GM12873 (cell line): Measurements from ENCODE around the gene EYS.
A peak's percentile ranks its signal among the peaks of the same experiment; 100 is the strongest.

Experiments used
- CTCF ChIP-seq: IDR thresholded peaks from 2 replicates; pipeline ENCODE4 v1.5.1; 2012; ENCODE audit warnings: low read depth, mild to moderate bottlenecking, moderate library complexity, low read length, control low read depth; ENCODE audit not compliant: insufficient read depth; ENCODE audit errors: missing control alignments

Gene EYS

DNA sequence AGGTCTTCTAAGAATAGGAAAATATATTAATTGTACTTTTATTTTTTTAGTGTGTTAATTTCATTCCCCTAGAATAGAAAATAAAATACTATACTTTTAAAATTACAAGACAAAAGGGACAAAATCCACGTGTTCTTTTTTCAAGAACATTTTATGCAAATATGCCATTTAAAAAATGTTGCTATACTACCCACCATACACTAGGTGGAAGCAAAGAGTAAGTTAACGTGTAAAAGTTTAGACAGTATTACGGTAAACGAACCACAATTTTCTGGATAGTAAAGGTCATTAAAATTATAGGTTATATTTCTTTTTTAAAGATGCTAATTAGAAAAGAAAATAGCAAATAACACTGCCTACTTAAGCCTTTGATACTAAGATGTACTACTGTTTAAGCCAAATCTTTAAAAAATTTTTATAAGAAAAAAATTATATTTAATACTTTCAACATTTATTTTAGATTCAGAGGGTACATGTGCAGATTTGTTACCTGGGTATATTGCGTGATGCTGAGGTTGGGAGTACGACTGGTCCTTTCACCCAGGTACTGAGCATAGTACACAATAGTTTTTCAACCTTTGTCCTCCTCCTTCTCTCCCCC, 1783.8 kb downstream of the EYS start:
- peak; percentile 47 for TF ChIP-seq CTCF

DNA sequence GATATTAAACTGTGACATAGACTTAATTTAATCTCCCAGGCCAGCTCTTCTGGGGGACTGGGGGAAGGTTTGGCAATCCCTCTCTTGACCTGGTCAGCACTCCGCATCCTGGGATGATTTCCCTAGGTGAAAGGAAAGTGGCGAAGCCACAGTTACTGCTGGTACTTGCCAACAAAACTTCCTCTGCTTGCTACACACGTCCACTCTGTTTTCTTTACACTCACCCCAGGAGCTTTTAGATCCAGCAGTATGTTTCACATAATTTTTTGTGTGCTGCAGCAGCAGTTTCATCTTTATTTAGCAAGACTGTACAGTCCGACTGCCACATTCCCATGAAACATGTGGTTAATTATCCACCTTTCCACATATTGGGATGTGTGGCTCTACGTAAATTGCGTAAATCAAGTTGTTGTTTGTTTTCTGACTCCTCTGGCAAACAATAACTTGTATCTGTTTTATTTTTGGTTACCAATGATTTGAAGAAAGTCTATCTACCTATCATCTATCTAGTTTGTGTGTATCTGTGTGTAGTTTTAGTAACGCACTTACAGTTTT, 1787.4 kb downstream of the EYS start:
- no peak for TF ChIP-seq CTCF

DNA sequence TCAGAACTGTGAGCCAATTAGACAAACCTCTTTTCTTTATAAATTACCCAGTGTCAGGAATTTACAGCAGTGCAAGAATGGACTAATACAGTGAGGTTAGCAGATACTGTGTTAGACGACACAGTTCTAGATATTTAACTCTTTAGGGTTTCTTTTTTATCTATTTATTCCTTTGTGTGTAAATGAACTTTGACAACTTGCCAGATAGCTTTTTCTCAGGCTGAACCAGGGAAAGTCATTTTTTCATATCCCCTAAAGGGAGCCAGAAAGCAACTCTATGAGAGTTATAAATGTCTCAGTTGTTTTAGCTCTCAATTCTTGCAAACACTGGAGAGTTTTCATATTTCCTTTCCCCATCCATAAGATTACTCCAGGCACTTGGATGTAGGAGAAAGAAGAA, 1794.1 kb downstream of the EYS start:
- TF ChIP-seq CTCF = no peak

DNA sequence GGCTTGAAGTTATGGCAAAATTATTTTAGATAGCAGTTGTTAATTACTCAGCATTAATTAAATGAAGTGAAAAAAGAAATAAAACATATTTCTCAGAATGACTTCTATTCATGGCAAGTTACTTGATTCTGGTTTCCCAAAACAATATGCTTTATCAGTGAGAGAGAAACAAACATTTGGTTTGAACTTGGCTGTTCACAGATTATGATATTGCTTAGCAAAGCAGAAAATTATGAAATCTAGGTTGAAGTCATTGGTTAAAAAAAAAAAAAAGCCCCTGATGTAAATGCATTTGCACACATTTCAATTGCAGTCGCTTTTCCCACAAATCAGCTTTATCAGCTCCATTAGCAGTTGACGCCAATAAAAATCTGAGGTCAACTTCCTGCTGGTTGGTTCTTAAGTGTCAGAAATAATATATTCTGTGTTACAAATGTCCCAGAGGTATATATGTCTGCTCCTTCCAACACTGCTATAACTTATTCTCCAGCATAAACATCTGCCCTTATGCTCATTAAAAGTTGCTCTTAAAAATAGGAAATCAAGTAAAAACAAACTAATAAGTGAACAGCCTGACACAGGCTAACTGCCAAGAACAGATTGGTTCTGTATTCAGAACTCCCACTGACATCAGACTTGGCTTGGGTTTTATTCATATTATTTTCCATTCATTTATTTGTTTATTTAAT, 1796.0 kb downstream of the EYS start:
- TF ChIP-seq CTCF = no peak

DNA sequence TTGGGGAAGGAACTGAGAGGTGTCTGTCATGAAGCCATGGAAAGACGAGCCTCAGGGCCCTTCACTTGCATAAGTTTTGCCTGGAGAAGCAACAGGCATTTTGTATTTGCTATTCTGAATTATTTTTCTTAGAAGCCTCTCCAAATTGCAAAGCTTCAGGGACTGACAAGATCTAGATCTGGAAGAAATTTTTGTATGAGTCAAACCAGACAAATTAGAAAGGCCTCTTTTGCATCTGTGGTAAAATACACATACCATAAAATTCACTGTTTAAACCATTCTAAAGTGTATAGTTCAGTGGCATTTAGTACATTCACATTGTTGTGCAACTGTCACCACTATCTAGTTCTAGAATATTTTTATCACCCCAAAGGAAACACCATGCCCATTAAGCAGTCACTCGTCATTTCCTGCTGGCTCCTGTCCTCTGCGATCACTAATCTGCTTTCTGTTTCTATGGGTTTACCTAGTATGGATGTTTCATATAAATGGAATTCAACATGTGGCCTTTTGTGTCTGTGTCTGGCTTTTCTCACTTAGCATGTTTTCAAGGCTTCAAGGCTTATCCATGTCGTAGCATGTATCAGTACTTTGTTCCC, 1802.3 kb downstream of the EYS start:
- TF ChIP-seq CTCF = no peak

DNA sequence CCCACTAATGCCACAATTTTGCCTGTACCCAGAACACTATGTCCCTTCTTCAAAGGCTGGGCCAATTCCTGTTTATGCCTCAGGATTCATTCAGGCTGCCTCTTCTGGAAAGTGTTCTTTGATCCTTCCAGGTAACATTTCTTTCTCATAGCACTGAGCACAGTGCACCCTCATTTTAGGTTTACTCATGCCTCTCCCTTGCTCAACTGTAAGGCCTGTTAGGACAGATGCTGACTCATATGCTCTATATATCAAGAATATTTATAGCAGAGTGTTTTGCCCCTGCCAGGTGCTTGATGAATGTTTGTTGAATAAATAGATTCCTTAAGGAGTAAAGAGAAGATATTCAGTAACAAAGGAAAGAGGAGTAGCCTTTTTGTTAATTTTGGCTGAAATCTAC, 1807.5 kb downstream of the EYS start:
- TF ChIP-seq CTCF = no peak

DNA sequence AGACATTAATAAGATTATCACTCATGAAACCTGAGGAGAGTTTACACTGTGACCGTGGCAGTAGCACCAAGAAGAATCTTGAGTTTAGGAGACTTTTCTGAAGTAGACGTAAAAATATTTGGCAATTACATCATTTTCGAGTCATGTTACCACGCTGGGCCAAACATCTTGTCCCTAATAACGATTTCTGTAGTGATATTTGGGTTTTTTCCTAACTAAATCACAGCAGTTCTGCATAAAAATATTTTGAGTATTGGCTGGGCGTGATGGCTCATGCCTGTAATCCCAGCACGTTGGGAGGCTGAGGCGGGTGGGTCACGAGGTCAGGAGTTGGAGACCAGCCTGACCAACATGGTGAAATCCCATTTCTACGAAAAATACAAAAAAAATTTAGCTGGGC, 1809.1 kb downstream of the EYS start:
- no peak for TF ChIP-seq CTCF
